ENCODE measurements around the gene UBE2L3.
"Not testable (repeated sequence)": the region's sequence is repeated elsewhere in the genome, so short reads cannot be mapped to it uniquely, and the experiment has no call there.

Gene UBE2L3

DNA sequence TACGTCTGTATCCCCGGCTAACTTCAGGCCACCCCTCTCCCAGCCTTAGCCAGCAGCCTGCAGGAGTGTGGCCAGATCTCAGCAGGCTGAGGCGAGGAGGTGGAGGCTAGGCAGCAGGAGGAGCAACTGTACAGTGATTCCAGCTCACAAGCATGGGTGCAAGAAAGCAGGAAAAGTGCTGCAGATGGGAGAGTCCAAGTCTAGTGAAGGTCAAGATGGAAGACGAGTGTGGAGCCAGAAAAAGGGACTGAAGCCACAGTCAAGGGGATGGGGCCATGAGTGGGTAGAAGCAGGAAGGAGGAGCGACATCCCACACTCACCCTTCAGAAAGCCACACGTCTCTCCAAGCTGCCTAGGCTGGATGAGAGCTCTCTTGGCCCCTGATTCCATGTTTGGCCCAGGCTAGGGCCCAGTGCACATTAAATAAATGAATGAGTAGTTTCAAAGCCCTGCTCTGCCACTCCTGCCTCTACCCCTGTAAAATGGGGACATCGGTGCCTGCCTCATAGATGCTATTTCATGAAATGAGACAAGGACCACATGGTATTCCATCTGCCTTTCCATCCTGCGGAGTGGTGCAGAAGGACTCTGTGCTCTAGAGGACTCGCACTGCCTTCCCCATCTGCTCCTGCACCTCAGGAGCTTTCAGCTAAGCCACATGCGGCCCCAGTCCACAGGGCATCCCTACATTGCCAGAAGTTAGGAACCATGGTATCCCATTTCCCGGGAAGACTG, 59.4 kb downstream of the UBE2L3 start:
- no peak for DNase-seq (ENCODE audit: low read depth in 2 of 2)

GRCh38 chr22:21628386-21629254, 61.1 kb downstream of the UBE2L3 start:
- DNase-seq (ENCODE audit: low read depth in 2 of 2): no peak

- DNase-seq (ENCODE audit: low read depth in 2 of 2): peak; percentile 89 to 93
Observed at GRCh38 chr22:21629255-21630149, 62.0 kb downstream of the UBE2L3 start, which contains the start of gene YDJC. Gene YDJC (minus strand): TSS chr22:21630022. CDS start chr22:21630014, 8 bp downstream.

DNA sequence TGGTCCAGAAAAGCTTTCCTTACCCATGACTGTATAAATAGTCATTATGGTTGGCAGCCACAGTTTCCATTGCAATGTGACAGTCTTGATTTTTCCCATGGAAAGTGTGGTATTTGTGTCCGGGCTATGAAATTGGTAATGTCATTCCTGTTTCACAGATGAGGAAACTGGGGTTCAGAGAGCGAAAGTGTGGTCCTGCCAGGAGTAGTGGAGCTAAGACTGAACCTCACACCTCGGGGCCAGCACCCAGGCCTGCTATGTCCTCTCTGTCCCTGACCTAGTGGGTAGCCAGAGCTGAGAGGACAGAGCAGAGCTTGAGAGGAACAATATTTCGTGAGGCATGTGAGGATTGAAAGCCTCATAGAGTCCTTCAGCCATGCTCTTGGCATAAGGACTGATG, 63.5 kb downstream of the UBE2L3 start:
- no peak for DNase-seq (ENCODE audit: low read depth in 2 of 2)

DNA sequence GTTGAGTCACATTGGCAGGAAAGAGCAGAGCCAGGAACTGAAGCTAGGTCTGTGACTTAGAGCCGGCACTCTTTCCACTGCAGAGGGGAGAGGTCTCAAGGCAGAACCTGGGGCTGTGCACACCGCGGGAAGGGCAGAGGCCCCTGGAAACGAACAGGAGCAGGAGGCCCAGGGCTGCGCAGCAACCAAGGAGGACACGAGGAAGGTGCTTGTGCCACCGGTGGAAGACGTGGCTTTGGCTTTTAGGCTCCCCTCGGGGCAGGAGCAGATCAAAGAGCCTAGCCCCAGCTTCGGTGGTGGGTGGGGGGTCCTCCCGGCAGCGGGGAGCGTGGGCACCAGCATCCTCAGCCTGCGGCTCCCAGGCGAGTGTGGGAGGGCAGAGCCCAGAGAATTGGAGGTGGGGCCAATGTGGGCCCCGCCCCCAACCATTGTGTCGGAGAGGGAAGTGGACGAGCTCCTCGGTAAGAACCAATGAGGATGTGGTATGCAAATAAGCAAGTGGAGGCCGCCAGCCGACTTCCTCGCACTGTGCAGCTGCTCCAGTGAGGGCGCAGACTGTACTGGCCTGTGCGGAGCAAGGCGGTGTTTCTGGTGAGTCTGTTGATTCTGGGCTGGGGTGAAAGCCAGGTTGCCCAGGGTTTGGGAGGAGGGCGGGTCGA, 64.9 kb downstream of the UBE2L3 start, which contains the start of gene CCDC116:
TSS of gene CCDC116 (plus strand) at position 524 of the 659 bp plus-strand sequence. CDS start 422 bp downstream, outside the sequence.
- no peak for DNase-seq (ENCODE audit: low read depth in 2 of 2)

DNA sequence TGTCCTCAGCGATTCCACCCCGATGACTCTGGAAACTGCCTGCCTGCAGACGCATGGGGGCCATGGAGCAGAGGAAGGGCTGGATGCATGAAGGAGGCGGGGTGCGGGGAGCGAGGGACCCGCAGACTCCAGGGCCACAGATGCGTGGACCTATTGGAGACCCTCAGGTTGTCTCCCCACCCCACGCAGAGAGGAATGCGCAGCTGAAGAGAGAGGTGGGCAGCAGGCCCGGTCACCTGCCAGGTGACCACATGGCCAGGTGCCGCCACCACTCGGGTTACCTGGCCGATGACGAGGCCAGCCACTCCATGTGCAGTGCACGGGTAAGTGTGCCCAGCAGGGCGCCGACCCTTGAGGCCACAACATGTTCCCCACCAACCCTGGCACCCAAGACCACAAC, 65.4 kb downstream of the UBE2L3 start:
- no peak for DNase-seq (ENCODE audit: low read depth in 2 of 2)

DNA sequence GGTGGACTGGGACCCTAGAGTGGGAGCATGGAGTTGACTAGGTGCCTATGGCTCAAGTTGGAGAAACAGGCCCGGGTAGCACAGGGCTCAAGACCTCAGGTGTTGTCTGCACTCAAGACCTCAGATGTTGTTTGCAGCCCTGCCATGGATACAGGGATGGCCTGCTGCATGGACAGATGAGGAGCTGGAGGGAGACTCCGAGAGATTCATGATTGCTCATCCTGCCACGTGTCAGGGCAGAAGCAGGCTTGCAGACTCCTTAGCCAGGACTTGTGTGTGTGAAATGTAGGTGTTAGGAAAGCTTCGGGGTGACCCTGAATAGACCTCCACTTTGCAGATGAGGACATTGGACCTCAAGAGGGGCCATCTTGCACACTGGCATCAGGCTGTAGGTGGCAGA, 66.0 kb downstream of the UBE2L3 start:
- DNase-seq (ENCODE audit: low read depth in 2 of 2): no peak

GRCh38 chr22:21634081-21634480, 66.6 kb downstream of the UBE2L3 start:
- no peak for DNase-seq (ENCODE audit: low read depth in 2 of 2)

- DNase-seq (ENCODE audit: low read depth in 2 of 2): no peak
Observed at GRCh38 chr22:21634844-21635243, 67.3 kb downstream of the UBE2L3 start.

DNA sequence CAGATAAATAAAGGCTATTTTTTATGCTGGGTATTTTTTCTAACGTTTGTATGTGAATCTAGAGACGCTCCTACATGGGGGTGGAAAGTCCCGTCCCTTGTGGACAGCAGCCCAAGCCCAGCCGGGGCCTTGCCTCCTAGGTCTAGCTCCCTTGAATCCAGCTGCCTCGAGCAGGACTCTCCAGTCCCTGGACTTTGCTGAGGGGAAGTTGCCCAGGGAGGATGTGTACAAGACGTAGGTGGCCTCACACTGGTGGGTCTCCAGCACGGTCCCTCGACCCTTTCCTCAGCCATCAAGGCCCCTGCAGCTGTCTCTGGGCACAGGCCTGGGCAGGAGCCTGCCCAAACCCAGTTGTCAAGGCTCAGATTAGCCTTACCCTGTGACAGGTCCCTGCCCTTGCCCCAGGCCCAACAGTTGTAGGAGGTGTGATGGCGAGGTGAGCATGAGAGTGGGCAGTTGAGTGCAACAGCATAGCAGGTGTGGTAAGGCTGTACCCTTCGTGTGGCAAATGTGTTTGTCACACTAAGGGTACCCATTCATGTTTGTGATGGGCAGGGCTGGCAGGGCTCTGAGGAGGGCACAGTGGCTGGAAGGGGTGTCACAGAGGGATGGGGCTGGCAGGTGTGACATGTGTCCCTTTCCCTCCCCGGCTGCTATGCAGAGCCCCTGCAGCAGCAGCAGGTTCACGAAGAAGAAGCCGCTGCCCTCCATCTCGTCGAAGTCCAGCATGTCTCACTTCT, 68.4 kb downstream of the UBE2L3 start:
- DNase-seq (ENCODE audit: low read depth in 2 of 2): no peak

- DNase-seq (ENCODE audit: low read depth in 2 of 2): no peak
Observed at GRCh38 chr22:21636629-21637218, 69.2 kb downstream of the UBE2L3 start.

DNA sequence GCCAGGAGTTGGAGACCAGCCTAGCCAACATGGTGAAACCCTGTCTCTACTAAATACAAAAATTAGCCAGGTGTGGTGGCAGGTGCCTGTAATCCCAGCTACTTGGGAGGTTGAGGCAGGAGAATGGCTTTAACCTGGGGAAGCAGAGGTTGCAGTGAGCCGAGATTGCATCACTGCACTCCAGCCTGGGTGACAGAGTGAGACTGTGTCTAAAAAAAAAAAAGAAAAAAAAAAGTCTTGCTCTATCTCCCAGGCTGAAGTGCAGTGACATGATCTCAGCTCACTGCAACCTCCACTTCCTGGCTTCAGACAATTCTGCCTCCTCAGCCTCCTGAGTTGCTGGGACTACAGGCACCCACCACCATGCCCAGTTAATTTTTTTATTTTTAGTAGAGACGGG, 69.9 kb downstream of the UBE2L3 start:
- not testable (repeated sequence) for DNase-seq (ENCODE audit: low read depth in 2 of 2)

DNA sequence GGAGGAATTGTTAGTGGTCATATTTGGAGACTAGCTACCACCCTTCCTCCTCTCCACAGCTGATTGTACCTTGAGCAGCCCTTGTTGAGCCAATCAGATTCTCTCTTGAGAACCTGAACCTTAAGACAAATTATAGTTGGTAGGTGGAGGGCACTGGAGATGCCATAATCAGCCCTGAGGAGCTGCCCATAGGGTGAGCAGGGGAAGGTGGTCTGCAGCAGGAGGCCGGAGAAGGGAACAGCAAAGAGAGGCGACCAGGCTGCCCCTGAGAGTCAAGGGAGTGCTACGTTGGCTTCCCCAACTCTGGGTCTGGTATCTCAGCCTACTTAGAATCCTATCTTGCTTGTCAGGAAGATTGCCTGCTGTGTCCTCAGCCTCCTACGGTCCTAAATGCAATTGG, 71.8 kb downstream of the UBE2L3 start:
- no peak for DNase-seq (ENCODE audit: low read depth in 2 of 2)

DNA sequence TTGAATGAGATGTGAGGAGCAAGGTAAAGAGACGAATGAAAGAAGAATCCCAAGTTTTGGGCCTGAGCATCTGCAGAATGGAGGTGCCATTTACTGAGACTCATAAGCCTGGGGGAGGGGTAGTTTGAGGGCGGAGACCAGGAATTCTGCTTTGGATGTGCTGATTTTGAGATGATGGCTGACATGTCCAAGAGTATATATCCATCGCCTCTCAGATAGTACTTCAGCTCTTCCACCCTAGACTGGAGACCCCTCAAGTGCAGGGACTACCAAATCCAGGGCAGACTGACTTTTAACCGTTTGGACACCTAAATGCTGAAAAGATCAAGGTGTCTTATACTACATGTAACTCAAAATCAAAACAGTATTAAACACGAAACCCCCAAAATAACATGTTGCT, 73.3 kb downstream of the UBE2L3 start:
- no peak for DNase-seq (ENCODE audit: low read depth in 2 of 2)

DNA sequence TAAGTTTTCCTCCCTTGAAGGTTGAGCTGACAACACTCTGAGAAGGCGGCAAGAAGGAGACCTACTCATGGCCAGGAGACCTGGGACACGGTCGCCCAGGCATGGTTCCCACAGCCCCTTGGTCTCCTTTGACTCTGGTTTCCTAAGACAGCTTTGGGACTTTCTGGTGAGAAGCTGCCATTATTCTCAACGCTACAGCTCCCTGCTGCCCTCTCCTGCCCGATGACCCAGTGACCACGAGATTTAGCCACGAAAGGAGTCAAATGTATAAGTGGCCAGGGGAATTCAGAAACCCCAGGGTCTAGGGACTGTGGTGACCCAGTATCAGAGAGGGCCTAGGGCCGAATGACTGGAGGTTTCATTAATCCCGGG, 73.9 kb downstream of the UBE2L3 start:
- no peak for DNase-seq (ENCODE audit: low read depth in 2 of 2)

- DNase-seq (ENCODE audit: low read depth in 2 of 2): peak; percentile 94 to 95
Observed at GRCh38 chr22:21641789-21642583, 74.5 kb downstream of the UBE2L3 start, which contains the start of gene SDF2L1. Gene SDF2L1 (plus strand): TSS chr22:21642302. CDS start chr22:21642337, 35 bp downstream.

DNA sequence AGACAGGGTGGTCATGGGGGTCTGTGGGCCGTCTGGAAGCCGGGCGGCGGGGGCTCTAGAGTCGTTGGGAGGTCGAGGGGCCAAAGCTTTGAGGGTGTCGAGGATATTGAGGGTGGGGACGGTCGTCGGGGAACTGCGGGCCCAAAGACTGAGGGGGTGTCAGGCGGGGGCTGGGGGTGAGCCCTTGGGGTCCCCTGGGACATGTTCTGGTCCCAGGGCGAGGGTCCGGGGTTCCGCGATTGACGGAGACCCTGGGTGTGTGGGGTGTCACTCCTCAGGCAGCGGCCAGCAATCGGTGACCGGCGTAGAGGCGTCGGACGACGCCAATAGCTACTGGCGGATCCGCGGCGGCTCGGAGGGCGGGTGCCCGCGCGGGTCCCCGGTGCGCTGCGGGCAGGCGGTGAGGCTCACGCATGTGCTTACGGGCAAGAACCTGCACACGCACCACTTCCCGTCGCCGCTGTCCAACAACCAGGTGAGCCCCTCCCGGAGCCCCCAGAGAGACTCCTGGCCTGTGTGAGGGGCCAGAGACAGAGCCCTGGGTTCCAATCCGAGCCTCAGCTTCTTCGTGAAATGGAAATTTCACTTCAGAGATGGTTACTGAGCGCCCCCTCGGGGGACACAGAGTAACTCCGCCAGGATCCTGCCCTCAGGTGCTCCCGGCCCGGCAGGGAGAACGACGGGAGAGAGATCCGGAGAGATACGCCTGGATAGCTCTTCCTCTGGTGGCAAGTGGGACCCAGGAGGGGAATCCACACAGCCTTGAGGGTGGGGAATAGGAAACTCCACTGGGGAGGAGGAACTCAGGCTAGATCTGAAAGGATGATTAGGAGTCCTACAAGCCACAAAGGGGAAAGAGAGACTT, 75.3 kb downstream of the UBE2L3 start:
- no peak for DNase-seq (ENCODE audit: low read depth in 2 of 2)

Data from stimulated activated CD8-positive, alpha-beta memory T cell treated with anti-CD3 and anti-CD28 coated beads, Interleukin-7, amount 100 ng/mL, for 1 hour (primary cell).